SKM-1 treated with dmso at 0.1 percent for 144 hours (cell line): Measurements from ENCODE around the gene HTATSF1.

ENCODE experiments used
- DNase-seq: peaks from one replicate; lab custom pipeline; 2025; ENCODE audit not compliant: unreplicated experiment; lab: John Stamatoyannopoulos, UW

Gene HTATSF1, protein sequence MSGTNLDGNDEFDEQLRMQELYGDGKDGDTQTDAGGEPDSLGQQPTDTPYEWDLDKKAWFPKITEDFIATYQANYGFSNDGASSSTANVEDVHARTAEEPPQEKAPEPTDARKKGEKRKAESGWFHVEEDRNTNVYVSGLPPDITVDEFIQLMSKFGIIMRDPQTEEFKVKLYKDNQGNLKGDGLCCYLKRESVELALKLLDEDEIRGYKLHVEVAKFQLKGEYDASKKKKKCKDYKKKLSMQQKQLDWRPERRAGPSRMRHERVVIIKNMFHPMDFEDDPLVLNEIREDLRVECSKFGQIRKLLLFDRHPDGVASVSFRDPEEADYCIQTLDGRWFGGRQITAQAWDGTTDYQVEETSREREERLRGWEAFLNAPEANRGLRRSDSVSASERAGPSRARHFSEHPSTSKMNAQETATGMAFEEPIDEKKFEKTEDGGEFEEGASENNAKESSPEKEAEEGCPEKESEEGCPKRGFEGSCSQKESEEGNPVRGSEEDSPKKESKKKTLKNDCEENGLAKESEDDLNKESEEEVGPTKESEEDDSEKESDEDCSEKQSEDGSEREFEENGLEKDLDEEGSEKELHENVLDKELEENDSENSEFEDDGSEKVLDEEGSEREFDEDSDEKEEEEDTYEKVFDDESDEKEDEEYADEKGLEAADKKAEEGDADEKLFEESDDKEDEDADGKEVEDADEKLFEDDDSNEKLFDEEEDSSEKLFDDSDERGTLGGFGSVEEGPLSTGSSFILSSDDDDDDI

DNA sequence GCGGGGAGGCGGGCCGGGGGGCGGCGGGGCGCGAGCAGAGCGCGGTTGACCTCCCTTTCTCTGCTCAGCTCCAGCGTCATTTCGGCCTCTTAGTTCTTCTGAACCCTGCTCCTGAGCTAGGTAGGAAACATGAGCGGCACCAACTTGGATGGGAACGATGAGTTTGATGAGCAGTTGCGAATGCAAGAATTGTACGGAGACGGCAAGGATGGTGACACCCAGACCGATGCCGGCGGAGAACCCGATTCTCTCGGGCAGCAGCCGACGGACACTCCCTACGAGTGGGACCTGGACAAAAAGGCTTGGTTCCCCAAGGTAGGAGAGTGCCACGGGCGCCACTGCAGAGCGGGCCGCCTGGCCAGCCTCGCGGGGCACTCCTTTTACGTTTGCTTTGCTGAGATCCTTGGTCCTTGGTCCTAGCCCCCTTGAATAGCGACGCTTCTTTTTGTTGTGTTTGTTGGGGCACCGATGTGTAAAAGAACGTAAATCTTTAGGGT lies at the start of gene HTATSF1:
Gene HTATSF1, plus strand, starts transcription at position 37 of the 497 bp plus-strand sequence. Its CDS starts 93 bp downstream, at position 130.
- DNase-seq, result peak; percentile 40

DNA sequence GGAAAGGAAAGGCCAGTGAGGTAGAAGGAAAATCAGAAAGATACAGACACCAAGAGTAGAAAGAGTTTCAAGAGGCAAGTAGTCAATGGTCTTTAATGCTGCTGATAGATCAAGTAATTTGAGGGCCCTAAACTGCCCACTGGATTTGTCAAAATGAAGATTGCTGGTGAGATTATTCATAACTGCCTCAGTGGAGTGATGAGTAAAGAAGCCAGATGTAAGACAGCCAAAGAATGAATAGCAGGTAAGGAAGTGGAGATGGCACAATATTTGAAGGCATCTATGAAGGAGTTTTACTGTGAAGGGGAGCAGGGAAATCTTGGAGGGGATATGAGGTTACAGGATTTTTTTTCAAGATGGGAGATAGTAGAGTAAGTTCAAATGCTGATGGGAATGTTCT lies 49.4 kb upstream of the HTATSF1 start:
- DNase-seq, result no peak

DNA sequence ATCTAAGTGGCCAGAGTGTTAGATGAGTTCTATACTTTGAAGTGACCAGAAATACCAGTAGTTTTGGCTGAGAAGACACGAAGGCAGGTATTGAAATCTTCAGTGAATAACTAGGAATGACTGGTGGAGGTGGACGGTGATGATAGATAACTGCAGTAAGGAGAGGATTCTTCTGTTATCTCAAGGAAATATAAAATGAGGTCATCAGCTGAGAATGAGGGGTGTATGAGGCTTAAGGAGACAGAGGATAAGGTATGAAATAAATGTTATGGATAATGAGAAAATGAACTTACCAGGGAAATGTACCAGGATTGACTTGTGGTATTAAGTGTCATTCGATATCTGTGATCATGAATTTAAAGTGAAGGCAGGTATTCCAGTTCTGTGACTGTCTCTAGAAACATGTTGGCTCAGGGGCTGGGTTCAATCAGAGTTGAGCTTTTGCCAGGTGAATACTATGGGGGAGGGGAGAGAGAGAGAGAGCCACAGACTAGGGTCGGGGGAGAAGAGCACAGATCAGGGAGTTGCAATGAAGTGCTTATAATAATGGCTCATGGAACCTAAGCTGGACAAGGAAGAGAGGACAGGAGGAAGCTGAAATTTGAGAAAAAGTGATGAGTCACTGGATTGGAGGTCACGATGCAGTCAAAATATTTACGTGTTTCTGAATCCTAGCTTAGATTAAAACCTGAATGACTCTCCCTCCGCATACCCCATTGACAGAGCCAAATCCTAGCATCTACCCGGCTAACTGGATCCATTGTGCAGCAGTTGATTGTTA lies 47.2 kb upstream of the HTATSF1 start:
- no peak for DNase-seq

DNA sequence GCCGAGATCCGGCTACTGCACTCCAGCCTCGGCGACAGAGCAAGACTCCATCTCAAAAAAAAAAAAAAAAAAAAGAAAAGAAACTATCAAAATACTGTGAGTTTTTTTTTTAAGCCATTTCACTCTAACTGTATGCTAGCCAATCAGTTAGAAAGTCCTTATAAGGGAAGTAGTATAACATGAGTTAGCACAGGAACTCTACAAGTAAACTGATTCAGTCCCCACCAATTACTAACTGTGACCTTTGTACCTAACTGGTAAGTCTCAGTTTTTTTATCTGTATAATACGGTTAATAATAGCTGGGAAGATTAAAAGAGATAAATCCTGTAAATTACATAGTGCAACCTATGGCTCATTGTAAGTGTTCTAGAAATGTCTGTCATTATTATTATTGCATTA lies 44.8 kb upstream of the HTATSF1 start:
- DNase-seq, result no peak

DNA sequence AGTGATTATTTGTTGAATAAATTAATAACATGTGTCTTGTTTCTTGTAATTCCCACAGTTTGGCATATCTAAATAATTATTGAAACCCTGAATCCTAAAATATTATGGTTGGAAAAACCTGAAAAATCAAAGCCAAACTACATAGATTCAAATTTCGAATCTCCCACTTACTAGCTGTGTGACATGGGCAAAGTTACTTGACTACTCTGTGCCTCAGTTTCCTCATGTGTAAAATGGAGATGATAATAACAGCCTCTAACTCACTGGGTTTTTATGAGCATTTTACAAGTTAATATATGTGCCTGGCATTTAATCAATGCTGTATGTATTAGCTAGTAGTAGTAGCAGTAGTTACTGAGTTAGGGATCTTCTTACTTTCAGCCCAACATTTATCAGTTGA lies 44.3 kb upstream of the HTATSF1 start:
- no peak for DNase-seq

DNA sequence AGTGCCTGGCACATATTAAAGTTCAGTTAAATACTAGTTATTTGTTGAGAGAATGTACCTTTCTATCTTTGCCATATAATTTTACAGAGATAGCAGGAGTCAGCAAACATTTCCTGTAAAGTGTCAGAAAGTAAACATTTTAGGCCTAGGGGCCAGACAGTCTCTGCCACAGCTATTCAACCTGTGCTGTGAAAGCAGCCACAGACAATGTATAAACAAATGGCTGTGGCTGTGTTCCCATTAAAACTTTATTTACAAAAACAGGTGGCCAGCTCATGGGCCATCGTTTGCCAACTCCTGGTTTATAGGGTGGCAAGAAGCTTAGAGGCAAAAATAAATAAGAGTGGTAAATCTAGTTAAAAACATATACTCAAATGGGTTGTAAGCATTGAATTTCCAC lies 43.6 kb upstream of the HTATSF1 start:
- no peak for DNase-seq

DNA sequence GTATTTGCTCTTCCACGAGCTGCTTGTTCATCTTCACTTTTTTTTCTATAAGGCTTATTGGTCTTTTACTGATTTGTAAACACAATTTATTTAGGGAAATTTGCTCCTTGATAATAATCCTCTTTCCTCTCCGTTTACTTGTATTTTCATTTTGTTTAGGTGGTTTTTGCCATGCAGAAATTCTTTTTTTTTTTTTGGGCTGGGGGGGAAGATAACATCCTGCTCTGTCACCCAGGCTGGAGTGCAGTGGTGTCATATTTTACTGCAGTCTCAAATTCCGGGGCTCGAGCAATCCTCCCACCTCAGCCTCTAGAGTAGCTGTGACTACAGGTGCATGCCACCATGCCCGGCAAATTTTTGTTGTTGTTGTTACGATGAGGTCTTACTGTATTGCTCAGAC lies 41.3 kb upstream of the HTATSF1 start:
- no peak for DNase-seq

DNA sequence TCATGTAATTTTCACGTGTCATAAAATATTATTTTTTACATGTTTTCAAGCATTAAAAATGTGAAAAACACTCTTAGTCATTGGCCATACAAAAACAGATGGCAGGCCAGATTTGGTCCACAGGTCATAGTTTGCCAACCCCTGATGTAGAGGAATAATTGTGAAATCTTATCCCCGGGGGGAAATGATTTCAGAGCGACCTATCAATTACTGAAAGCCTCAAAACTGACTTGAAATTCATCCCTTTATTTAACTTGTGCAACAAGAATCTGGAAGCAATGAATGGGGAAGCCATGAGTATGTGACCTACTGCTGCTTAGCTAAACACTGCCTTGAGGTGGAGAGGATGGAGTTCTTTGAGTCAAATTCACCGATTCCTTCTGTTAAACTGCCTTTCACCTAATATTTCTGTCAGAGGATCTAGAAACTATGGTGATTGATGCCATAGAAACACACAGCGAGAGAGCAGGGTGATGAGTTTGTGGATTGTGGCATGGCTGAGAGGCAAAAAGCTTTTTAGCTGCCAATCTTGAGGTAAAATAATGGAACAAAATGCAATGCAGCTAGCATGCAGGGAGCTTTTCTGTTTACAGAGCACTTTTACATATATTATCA lies 40.0 kb upstream of the HTATSF1 start:
- no peak for DNase-seq

DNA sequence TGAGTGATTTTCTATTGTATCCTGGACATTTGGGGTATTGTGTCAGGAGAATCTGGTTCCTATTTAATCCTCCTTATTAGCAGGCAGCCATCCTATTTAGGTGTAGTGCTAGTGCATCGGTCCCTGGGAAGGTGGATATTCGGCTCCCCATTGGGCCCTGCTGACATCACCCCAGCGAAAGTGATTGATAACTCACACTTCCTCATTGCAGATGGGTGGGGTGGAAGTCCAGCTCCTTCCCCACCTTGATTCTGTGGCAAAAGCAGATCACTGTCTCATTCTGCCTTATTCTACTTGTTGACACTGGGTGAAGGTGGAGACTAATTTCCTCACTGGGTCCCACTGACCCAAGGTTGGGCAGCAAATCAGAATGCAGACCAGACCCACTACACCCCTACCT lies 32.8 kb upstream of the HTATSF1 start:
- no peak for DNase-seq

DNA sequence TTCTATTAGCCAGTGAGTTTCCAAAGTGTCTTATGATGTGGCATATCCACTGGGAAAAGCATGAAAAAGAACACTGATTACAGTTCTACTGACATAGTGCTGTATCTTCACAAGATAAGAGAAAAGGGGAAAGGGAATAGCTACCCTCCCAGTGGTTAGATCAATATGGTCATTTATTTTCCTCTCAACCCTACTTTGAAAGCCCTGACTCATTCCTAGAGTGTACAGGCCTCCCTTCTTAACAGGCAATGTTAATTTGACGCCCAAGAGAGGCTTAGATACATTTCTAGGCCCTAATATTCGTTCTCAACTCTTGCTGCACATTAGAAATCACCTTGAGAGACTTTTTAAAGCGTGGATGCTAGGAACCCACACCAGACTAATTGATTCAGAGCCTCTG lies 30.1 kb upstream of the HTATSF1 start:
- DNase-seq, result no peak

DNA sequence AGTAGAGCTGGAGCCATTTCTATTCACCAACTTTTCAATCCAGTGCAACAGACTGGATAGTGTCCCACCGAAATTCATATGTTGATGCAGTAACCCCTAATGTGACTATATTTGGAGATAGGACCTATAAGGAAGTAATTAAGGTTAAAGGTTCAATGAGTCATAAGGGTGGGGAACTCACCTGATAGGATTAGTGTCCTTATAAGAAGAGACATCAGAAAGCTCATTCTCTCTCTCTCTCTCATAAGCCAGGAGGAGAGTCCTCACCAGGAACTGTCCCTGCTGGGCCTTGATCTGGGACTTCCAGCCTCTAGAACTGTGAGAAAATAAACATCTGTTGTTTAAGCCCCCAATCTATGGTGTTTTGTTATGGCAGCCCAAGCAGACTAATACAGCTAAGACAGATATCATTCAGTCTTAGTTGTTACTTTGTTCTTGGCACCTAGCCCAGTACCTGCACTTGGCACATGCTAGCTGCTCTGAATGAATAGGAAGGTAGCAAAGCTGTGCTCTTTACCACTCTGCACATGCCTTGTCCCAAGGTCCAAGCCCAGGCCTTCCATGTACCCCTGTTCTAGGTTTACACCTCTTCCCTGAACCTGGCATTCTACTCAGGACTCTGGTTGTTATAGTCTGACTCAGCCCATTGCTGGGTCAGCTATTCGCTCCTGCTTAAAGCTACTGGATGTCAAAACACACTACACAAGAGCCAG lies 28.8 kb upstream of the HTATSF1 start:
- no peak for DNase-seq

DNA sequence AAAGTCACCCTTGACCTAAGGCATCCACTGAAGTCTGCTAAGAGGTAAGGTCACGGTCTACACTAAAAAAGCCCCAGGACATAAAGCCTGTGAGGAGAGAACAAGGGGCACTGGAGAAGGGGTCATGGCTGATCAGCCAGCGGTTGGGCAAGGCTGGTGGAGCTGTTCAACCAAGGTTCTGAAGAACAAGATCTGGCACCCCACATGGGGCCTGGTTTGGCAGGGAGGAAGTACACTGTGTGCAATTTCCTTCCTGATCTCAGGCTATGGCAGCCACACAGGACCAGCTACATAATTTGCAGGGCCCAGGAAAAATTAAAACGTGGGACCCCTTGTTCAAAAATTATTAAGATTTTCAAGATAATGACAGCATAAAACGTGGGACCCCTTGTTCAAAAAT lies 23.7 kb upstream of the HTATSF1 start:
- no peak for DNase-seq

DNA sequence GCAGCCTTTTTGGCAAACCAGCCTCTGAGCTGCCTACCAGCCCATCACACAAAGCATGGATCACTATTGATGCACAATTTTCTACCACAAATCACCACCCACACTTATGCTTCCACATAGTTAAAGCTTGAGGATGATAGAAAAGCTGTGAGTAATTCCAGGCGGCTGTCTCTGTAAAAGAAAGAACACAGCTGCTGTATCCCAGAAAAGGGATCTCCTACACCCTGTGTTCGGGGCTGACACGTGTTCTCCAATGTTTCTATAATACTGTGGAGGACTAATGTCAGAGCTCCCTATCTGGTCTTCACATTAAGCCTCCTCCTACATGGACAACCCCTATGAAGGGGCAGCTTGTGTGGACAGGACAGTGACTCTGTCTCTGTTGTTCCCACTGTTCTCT lies 22.2 kb upstream of the HTATSF1 start:
- no peak for DNase-seq

DNA sequence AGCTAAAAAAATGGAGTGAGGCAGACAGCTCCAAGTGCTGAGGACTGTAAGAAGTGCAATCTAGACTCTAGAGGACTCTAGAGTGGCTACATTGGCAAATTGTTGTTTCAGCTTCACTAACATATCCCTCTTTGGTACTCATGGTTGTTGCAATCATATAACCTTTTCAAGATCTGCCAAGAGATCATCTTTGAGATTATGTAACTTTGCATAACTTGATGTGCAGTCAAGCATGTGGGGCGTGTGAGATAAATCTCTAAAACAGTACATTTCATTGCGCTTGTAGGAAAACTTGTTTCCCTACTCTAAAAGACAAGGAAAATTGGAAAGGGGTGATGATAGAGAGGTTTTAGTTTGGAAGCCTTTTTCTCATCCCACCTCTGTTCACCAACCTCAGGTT lies 20.9 kb upstream of the HTATSF1 start:
- no peak for DNase-seq

DNA sequence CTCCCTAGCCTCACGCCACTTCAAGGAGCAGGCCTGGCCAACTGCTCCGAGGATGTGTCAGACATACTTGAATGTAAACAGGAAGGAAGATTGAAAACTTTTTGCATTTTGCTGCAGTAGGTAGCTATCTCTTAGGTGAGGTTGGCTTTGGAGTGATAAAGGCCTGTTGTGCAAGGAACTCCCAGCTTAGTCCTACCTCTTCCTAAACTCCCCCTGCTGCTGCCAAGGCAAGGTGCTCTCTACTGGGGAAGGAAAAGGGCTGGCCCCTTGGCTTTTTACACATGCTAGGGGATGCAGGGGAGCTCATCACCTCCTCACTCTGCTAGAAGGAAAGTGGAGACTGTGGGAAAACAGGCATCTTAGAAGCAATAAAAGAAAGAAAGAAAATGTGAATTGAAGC lies 20.4 kb upstream of the HTATSF1 start:
- no peak for DNase-seq

DNA sequence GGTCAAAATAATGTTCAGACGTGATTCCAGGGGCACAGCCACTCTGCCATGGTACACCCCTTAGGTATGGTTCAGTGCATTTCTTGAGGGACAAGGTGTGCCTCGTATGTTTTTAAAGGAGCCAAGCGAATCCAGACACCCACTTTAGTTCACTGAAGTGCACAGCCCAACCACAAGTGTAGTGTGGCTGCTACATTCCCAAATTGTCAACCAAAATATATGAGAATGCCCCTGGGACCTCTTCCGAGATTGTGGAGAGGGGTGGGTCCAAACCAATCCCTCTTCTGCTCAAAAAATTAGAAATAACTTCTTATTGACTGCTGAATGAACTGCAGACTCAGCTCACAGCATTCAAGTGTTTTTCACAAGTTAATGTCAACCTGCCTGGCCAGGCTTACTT lies 17.0 kb upstream of the HTATSF1 start:
- DNase-seq, result no peak

DNA sequence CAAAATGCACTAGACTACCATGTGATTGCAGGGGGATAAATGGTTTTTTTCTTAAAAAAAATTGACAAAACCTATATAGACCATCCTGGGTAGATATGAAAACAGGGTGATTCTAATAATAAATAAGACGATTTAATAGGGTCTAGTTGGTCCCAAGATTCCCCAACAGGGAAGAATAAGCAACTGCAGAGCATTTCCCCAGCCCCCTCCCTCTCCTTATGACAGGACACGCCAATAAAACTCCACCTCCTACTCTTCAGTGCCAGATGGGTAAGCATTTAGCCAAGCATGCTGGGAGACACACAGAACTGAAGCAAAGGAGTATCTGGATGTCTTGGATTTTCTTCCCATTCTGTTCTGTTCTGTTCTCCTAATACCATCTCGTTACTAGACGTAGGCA lies 9.7 kb upstream of the HTATSF1 start, which contains the start of gene BRS3:
Gene BRS3, plus strand, starts transcription at position 301 of the 400 bp plus-strand sequence. CDS start 168 bp downstream, outside the sequence.
- no peak for DNase-seq

DNA sequence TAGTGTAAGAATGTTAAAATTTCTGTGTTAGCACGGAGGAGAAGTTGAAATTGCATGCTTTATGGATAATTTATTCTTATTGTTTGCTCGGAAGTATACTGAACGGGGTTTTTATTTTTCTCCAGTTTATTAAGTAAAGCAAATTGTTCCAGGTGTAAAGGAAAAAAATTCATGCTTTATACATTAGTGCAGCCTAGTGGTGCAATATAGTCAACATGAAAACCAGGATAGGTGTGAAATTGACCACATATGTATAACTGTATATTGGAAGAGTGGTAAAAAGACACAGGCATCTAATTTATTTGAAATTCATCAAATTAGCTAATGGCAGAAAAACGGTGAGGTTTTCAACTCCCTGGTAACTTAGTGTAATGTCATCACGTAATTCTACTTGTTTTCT lies 8.7 kb upstream of the HTATSF1 start:
- no peak for DNase-seq

DNA sequence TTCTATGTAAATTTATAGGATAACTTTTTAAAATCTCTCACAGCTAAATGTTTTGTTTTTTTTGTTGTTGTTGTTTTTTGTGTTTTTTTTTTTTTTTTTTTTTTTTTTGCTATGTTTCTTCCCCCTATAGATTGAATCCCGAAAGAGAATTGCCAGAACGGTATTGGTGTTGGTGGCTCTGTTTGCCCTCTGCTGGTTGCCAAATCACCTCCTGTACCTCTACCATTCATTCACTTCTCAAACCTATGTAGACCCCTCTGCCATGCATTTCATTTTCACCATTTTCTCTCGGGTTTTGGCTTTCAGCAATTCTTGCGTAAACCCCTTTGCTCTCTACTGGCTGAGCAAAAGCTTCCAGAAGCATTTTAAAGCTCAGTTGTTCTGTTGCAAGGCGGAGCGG lies 5.6 kb upstream of the HTATSF1 start:
- no peak for DNase-seq

DNA sequence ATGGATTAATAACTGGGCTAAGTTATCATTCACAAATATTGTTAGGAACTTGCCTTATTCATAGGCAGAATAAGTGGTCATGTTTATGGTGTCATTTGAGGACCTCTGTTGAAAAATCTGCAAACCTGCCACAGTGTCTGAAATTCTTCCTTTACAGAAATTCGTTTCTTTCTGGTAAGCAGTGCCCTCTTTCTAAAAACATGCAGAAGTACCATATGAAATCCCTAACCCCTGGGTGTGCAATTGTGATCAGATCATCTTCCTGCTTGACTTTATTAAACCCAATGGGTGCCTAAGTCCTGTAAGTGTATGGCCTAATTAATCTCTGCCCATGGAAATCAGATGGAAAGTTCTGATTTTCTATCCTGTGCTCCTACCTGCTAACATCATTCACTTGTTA lies 4.4 kb upstream of the HTATSF1 start:
- no peak for DNase-seq
